Right lobe of liver (tissue), 4 donors: ENCODE measurements around the gene LRP10.

Experiments used
- CTCF ChIP-seq, 4 donors: fragments of 200-600 bp in 3 of 4; fragments of 450-650 bp in 1 of 4; IDR thresholded peaks; one replicate each; pipeline versions ENCODE4 v1.5.1 to v1.8.0; 2016 to 2022; ENCODE audit warnings: antibody characterized with exemption in 4 of 4, mild to moderate bottlenecking in 2 of 4
- POLR2A ChIP-seq: fragments of 450-650 bp; IDR thresholded peaks from one replicate; pipeline ENCODE4 v1.6.1; 2017; ENCODE audit warnings: antibody characterized with exemption, mild to moderate bottlenecking
- donor health status: DM: no; HTN: no; CAD: no.
- donor health status: DM: no; HTN: no; CAD: no.
- donor health status: DM: no; HTN: yes; CAD: no.

- TF ChIP-seq POLR2A = no peak
- TF ChIP-seq CTCF (IDR thresholded peaks at IDR 0.05) = no peak
Observed at GRCh38 chr14:22929961-22930364, 58.4 kb downstream of the LRP10 start.
